ENCODE data around the gene BMPR1B.
"Not testable (repeated sequence)": the region's sequence is repeated elsewhere in the genome, so short reads cannot be mapped to it uniquely, and the experiment has no call there.

DNA sequence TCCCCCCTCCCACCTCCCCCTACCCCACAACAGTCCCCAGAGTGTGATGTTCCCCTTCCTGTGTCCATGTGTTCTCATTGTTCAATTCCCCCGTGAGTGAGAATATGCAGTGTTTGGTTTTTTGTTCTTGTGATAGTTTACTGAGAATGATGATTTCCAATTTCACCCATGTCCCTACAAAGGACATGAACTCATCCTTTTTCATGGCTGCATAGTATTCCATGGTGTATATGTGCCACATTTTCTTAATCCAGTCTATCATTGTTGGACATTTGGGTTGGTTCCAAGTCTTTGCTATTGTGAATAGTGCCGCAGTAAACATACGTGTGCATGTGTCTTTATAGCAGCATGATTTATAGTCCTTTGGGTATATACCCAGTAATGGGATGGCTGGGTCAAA lies 413.6 kb downstream of the BMPR1B start:
- TF ChIP-seq EZH2 (IDR thresholded peaks at IDR 0.05; ENCODE audit: borderline replicate concordance); EZH2phosphoT487 (IDR thresholded peaks at IDR 0.05; ENCODE audit: low read depth, severe bottlenecking, unreplicated experiment): not testable (repeated sequence)
- TF ChIP-seq, protein P1, sequence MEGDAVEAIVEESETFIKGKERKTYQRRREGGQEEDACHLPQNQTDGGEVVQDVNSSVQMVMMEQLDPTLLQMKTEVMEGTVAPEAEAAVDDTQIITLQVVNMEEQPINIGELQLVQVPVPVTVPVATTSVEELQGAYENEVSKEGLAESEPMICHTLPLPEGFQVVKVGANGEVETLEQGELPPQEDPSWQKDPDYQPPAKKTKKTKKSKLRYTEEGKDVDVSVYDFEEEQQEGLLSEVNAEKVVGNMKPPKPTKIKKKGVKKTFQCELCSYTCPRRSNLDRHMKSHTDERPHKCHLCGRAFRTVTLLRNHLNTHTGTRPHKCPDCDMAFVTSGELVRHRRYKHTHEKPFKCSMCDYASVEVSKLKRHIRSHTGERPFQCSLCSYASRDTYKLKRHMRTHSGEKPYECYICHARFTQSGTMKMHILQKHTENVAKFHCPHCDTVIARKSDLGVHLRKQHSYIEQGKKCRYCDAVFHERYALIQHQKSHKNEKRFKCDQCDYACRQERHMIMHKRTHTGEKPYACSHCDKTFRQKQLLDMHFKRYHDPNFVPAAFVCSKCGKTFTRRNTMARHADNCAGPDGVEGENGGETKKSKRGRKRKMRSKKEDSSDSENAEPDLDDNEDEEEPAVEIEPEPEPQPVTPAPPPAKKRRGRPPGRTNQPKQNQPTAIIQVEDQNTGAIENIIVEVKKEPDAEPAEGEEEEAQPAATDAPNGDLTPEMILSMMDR (IDR thresholded peaks at IDR 0.05; ENCODE audit: poor library complexity) = not testable (repeated sequence)

Data from hepatocyte (in vitro differentiated cells).